Left lung (tissue), 10 donors: Measurements from ENCODE around the gene AGBL1. TPM values are rescaled to one million over a fixed set of nuclear protein-coding genes. Genes with fewer than 3 reads are reported as not detected.
A peak's percentile ranks its signal among the peaks of the same experiment; 100 is the strongest.

Source experiments
- ATAC-seq: fragments of 200-7000 bp; cut with Tn5 transposase; one replicate; pipeline ENCODE4 v1.9.1; 2020; ENCODE audit warnings: moderate library complexity
- DNase-seq, 4 donors: peaks; one replicate each; pipeline ENCODE4 v3.0.0-alpha.2; 2013 to 2020
- H3K27ac ChIP-seq, 2 donors: fragments of 200-600 bp; sonication (generic) in 1 of 2; one replicate each; pipeline versions ENCODE4 v1.5.0 to v1.8.0; 2020 to 2021
- H3K27me3 ChIP-seq, 2 donors: fragments of 200-600 bp; sonication (generic) in 1 of 2; one replicate each; pipeline versions ENCODE4 v1.5.0 to v1.8.0; 2020 to 2021
- H3K36me3 ChIP-seq, 2 donors: fragments of 200-600 bp; sonication (generic) in 1 of 2; one replicate each; pipeline versions ENCODE4 v1.5.0 to v1.8.0; 2020 to 2021
- H3K4me1 ChIP-seq, 2 donors: fragments of 200-600 bp; one replicate each; pipeline ENCODE4 v1.8.0; 2021
- H3K4me3 ChIP-seq, 2 donors: fragments of 200-600 bp; sonication (generic) in 1 of 2; one replicate each; pipeline versions ENCODE4 v1.5.0 to v1.8.0; 2020 to 2021; ENCODE audit warnings: mild to moderate bottlenecking in 1 of 2
- H3K9me3 ChIP-seq, 2 donors: fragments of 200-600 bp; sonication (generic) in 1 of 2; one replicate each; pipeline versions ENCODE4 v1.5.0 to v1.8.0; 2020 to 2021
- CTCF ChIP-seq, 2 donors: fragments of 200-600 bp; sonication (generic) in 1 of 2; IDR thresholded peaks; one replicate each; pipeline versions ENCODE4 v1.5.0 to v1.8.0; 2021; ENCODE audit warnings: antibody characterized with exemption in 2 of 2
- intact Hi-C, 2 donors: fragments of 100-400 bp; cut with DNase I; formaldehyde crosslinking; loops; one replicate each; pipeline versions ENCODE4 v1.11.2 to v1.14.2; 2022
- polyA plus RNA-seq, 6 donors: library from polyadenylated mRNA; unstranded; fragments of 120-200 nt; gene quantifications; one replicate each; pipeline ENCODE4 v1.2.1, GENCODE V29; 2013; ENCODE audit not compliant: insufficient read length in 6 of 6
- total RNA-seq, 2 donors: library from RNA; stranded (reverse); fragmentation: NEBNext Ultra II Directional; extraction: Animal tissue kit (Norgen Biotek cat#: 25700); gene quantifications; one replicate each; pipeline ENCODE4 v1.2.1, GENCODE V29; 2021
- donor health status: DM: no; HTN: yes; CAD: no.
- donor health status: DM: no; HTN: no; CAD: no.

Gene AGBL1
- total and polyA plus RNA-seq, 8 donors, result 0.01 to 3.3 (median 0.11) TPM; not detected in 1

- Histone ChIP-seq H3K9me3 (no peaks in the 10 kb centered on the region), H3K36me3 (no peaks in the 10 kb centered on the region), H3K27ac (no peak overlapping the region), H3K4me3 (no peak overlapping the region), H3K4me1 (no peaks in the 10 kb centered on the region), H3K27me3 (no peaks in the 10 kb centered on the region)
- DNase-seq (no peak), ATAC-seq (no peak)
- intact Hi-C loops, result no loop called here
- TF ChIP-seq CTCF (IDR thresholded peaks at IDR 0.05), result no peak
Measured at GRCh38 chr15:86080302-86080701, 631 bp downstream of the AGBL1 start.

- Histone ChIP-seq H3K27me3 (no peaks in the 10 kb centered on the region), H3K4me1 (no peaks in the 10 kb centered on the region), H3K36me3 (no peaks in the 10 kb centered on the region), H3K9me3 (no peaks in the 10 kb centered on the region), H3K27ac (peak overlapping the region in 1 of 2 donors; percentile 35), H3K4me3 (no peak overlapping the region)
- intact Hi-C loops, result no loop called here
- peak; percentile 65 for ATAC-seq
- TF ChIP-seq CTCF (IDR thresholded peaks at IDR 0.05), result no peak
- DNase-seq, result no peak
Measured at GRCh38 chr15:86082619-86083380, 3.1 kb downstream of the AGBL1 start.

- ATAC-seq (no peak), DNase-seq (no peak)
- H3K9me3 ChIP-seq, result no peaks in the 10 kb centered on the region
- H3K36me3 ChIP-seq, result no peaks in the 10 kb centered on the region
- H3K4me1 ChIP-seq, result no peaks in the 10 kb centered on the region
- intact Hi-C loops, result no loop called here
- no peak overlapping the region for H3K27ac ChIP-seq
- TF ChIP-seq CTCF (IDR thresholded peaks at IDR 0.05), result no peak
- no peaks in the 10 kb centered on the region for H3K27me3 ChIP-seq
- no peak overlapping the region for H3K4me3 ChIP-seq
Measured at GRCh38 chr15:86087808-86088207, 8.1 kb downstream of the AGBL1 start.

GRCh38 chr15:86089422-86089821 is 9.8 kb downstream of the AGBL1 start:
- H3K27ac ChIP-seq, result no peak overlapping the region
- no peaks in the 10 kb centered on the region for H3K27me3 ChIP-seq
- no peaks in the 10 kb centered on the region for H3K9me3 ChIP-seq
- no peak for ATAC-seq
- no peak for DNase-seq
- intact Hi-C loops, result no loop called here
- H3K4me3 ChIP-seq, result no peak overlapping the region
- H3K4me1 ChIP-seq, result no peaks in the 10 kb centered on the region
- no peaks in the 10 kb centered on the region for H3K36me3 ChIP-seq
- TF ChIP-seq CTCF (IDR thresholded peaks at IDR 0.05), result no peak

- TF ChIP-seq CTCF (IDR thresholded peaks at IDR 0.05), result no peak
- Histone ChIP-seq H3K9me3 (peaks cover 0 to 17% of the 10 kb centered on the region in 2 donors), H3K27ac (no peak overlapping the region), H3K4me1 (no peaks in the 10 kb centered on the region), H3K36me3 (no peaks in the 10 kb centered on the region), H3K27me3 (no peaks in the 10 kb centered on the region), H3K4me3 (no peak overlapping the region)
- intact Hi-C loops, result no loop called here
- ATAC-seq (no peak), DNase-seq (no peak)
Measured at GRCh38 chr15:86101818-86102217, 22.1 kb downstream of the AGBL1 start.
